ENCODE results near the gene TNS3. TPM values are rescaled to one million over a fixed set of nuclear protein-coding genes. Genes with fewer than 3 reads are reported as not detected.

TNS3 gene
- total and polyA plus RNA-seq, 2 donors (not counting 1 experiment from before 2014, with no cell fraction given): 11.4 to 77.5 TPM

- Mint-ChIP-seq H3K4me1 (no peaks in the 10 kb centered on the region), H3K9me3 (ENCODE audit: insufficient read depth) (peaks cover 3% of the 10 kb centered on the region), H3K27me3 (no peaks in the 10 kb centered on the region), H3K4me3 (no peak overlapping the region), H3K27ac (no peak overlapping the region)
- ChIA-PET POLR2A (no interaction called here), CTCF (no interaction called here)
- Histone ChIP-seq H3K36me3 (replicated peaks in 1 of 2; ENCODE audit: control extremely low read depth in 1 of 2, control insufficient read depth in 1 of 2, extremely low read depth in 1 of 2, insufficient read depth in 2 of 2, low read length in 1 of 2) (peaks cover 0 to 2% of the 10 kb centered on the region in 2 experiments), H3K27me3 (replicated peaks in 1 of 4; ENCODE audit: control extremely low read depth in 1 of 4, control insufficient read depth in 3 of 4, insufficient read depth in 4 of 4, low read length in 3 of 4) (no peaks in the 10 kb centered on the region), H4K20me1 (ENCODE audit: control insufficient read depth, insufficient read depth, low read length, poor library complexity, severe bottlenecking) (no peaks in the 10 kb centered on the region), H3K27ac (ENCODE audit: low read length in 2 of 2) (no peak overlapping the region), H3K4me2 (replicated peaks; ENCODE audit: low read depth, low read length, poor library complexity, severe bottlenecking) (no peak overlapping the region), H3K9ac (ENCODE audit: low read length) (no peak overlapping the region), H3K4me1 (ENCODE audit: control insufficient read depth in 2 of 2, insufficient read depth in 2 of 2, low read length in 2 of 2) (no peaks in the 10 kb centered on the region), H3K4me3 (ENCODE audit: control extremely low read depth in 1 of 5, extremely low read depth in 1 of 5, insufficient read depth in 1 of 5, low read depth in 2 of 5, low read length in 4 of 5) (no peak overlapping the region), H2AFZ (ENCODE audit: insufficient read depth, low read depth, low read length, poor library complexity, severe bottlenecking) (no peak overlapping the region), H3K79me2 (ENCODE audit: control insufficient read depth, insufficient read depth, low read length) (no peaks in the 10 kb centered on the region), H3K9me3 (ENCODE audit: control extremely low read depth in 1 of 3, control insufficient read depth in 2 of 3, insufficient read depth in 1 of 3, low read length in 2 of 3) (peaks cover 0 to 3% (median 2%) of the 10 kb centered on the region in 3 donors)
- ATAC-seq (ENCODE audit: low read depth): no peak
- WGBS (ENCODE audit: insufficient coverage): no CpG with 5 or more reads among the region's 4 CpGs
- intact Hi-C loops (cut with micrococcal nuclease): no loop called here
- DNase-seq: no peak
- TF ChIP-seq EZH2 (IDR thresholded peaks at IDR 0.05; ENCODE audit: borderline replicate concordance, insufficient read depth, low read depth, low read length, poor library complexity, severe bottlenecking) (no peak), CTCF (IDR thresholded peaks at IDR 0.05) (no peak)
These were observed 270.0 kb downstream of the TNS3 start for GRCh38 chr7:47311891-47312290.

DNA sequence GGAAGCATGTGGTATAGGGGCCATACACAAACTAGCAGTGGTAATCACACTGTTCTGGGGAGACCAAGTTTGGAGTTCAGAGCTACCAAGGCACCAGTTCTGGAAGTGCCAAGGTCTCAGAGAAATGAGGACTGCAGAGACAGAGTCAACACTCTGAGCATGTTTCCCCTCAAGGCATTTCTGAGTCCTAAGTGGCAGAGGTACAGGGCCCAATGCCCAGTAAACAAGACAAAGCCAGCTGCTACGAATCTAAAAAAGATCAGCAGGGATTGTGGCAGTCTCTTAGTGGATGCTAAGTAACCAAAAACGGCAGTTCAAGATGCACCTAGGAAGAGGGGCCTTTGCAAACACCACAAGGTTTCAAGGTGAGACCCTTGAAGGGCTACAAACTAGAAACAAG lies 271.9 kb downstream of the TNS3 start:
- Mint-ChIP-seq H3K9me3 (ENCODE audit: insufficient read depth) (peaks cover 3% of the 10 kb centered on the region), H3K4me3 (no peak overlapping the region), H3K4me1 (no peaks in the 10 kb centered on the region), H3K27me3 (no peaks in the 10 kb centered on the region), H3K27ac (no peak overlapping the region)
- intact Hi-C loops (cut with micrococcal nuclease): no loop called here
- H3K9ac ChIP-seq (ENCODE audit: low read length): no peak overlapping the region
- peaks cover 0 to 3% (median 2%) of the 10 kb centered on the region in 3 donors for H3K9me3 ChIP-seq (ENCODE audit: control extremely low read depth in 1 of 3, control insufficient read depth in 2 of 3, insufficient read depth in 1 of 3, low read length in 2 of 3)
- no peak overlapping the region for H3K4me2 ChIP-seq (replicated peaks; ENCODE audit: low read depth, low read length, poor library complexity, severe bottlenecking)
- no peak overlapping the region for H2AFZ ChIP-seq (ENCODE audit: insufficient read depth, low read depth, low read length, poor library complexity, severe bottlenecking)
- WGBS (ENCODE audit: insufficient coverage): 85% methylated on average over 2 of the region's 2 CpGs
- no peak overlapping the region for H3K4me3 ChIP-seq (ENCODE audit: control extremely low read depth in 1 of 5, extremely low read depth in 1 of 5, insufficient read depth in 1 of 5, low read depth in 2 of 5, low read length in 4 of 5)
- H3K4me1 ChIP-seq (ENCODE audit: control insufficient read depth in 2 of 2, insufficient read depth in 2 of 2, low read length in 2 of 2): no peaks in the 10 kb centered on the region
- no peaks in the 10 kb centered on the region for H3K79me2 ChIP-seq (ENCODE audit: control insufficient read depth, insufficient read depth, low read length)
- TF ChIP-seq CTCF (IDR thresholded peaks at IDR 0.05): no peak
- TF ChIP-seq EZH2 (IDR thresholded peaks at IDR 0.05; ENCODE audit: borderline replicate concordance, insufficient read depth, low read depth, low read length, poor library complexity, severe bottlenecking): no peak
- no peak overlapping the region for H3K27ac ChIP-seq (ENCODE audit: low read length in 2 of 2)
- POLR2A ChIA-PET: no interaction called here
- no peaks in the 10 kb centered on the region for H4K20me1 ChIP-seq (ENCODE audit: control insufficient read depth, insufficient read depth, low read length, poor library complexity, severe bottlenecking)
- CTCF ChIA-PET: no interaction called here
- H3K36me3 ChIP-seq (replicated peaks in 1 of 2; ENCODE audit: control extremely low read depth in 1 of 2, control insufficient read depth in 1 of 2, extremely low read depth in 1 of 2, insufficient read depth in 2 of 2, low read length in 1 of 2): peaks cover 0 to 2% of the 10 kb centered on the region in 2 experiments
- no peak for ATAC-seq (ENCODE audit: low read depth)
- no peaks in the 10 kb centered on the region for H3K27me3 ChIP-seq (replicated peaks in 1 of 4; ENCODE audit: control extremely low read depth in 1 of 4, control insufficient read depth in 3 of 4, insufficient read depth in 4 of 4, low read length in 3 of 4)
- DNase-seq: no peak

All from B cell (primary cell).